Naive B cell (primary cell): ENCODE data around the gene DCDC2B. TPM values are rescaled to one million over a fixed set of nuclear protein-coding genes. Genes with fewer than 3 reads are reported as not detected.

Experiments
- ATAC-seq, 2 donors: fragments of 150-1000 bp; cut with Tn5 transposase; 2 replicates each; pipeline ENCODE4 v1.10.0; 2021; ENCODE audit warnings: low read depth in 2 of 2, mild to moderate bottlenecking in 2 of 2, moderate library complexity in 2 of 2
- DNase-seq: peaks from one replicate; pipeline ENCODE4 v3.0.0; 2022
- H3K27ac Mint-ChIP-seq, 6 donors: one replicate each; pipeline ENCODE4 v1.8.0; 2020 to 2022; ENCODE audit warnings: mild to moderate bottlenecking in 6 of 6, mixed read lengths in 6 of 6, moderate library complexity in 5 of 6, inconsistent platforms in 2 of 6
- H3K27me3 Mint-ChIP-seq, 3 donors: one replicate each; pipeline ENCODE4 v1.8.0; 2021 to 2022; ENCODE audit warnings: mixed read lengths in 3 of 3, mild to moderate bottlenecking in 1 of 3
- H3K36me3 Mint-ChIP-seq, 2 donors: one replicate each; pipeline ENCODE4 v1.8.0; 2020 to 2022; ENCODE audit warnings: mixed read lengths in 2 of 2, inconsistent platforms in 1 of 2, mild to moderate bottlenecking in 1 of 2
- H3K4me1 Mint-ChIP-seq, 3 donors: one replicate each; pipeline ENCODE4 v1.8.0; 2020 to 2022; ENCODE audit warnings: mixed read lengths in 3 of 3, inconsistent platforms in 1 of 3, mild to moderate bottlenecking in 1 of 3, moderate library complexity in 1 of 3
- H3K4me3 Mint-ChIP-seq, 8 donors: one replicate each; pipeline ENCODE4 v1.8.0; 2020 to 2022; ENCODE audit warnings: mild to moderate bottlenecking in 8 of 8, mixed read lengths in 8 of 8, moderate library complexity in 8 of 8, inconsistent platforms in 2 of 8
- H3K9me3 Mint-ChIP-seq, 7 donors: one replicate each; pipeline ENCODE4 v1.8.0; 2020 to 2022; ENCODE audit warnings: mixed read lengths in 7 of 7, mild to moderate bottlenecking in 5 of 7, inconsistent platforms in 2 of 7, moderate library complexity in 1 of 7
- polyA plus RNA-seq, 6 donors: library from polyadenylated mRNA; unstranded; fragments of 300-500 nt; fragmentation: Illumina TruSeq; gene quantifications; one replicate each; pipeline ENCODE4 v1.2.3, GENCODE V29; 2021; ENCODE audit warnings: low read depth in 6 of 6

The DCDC2B gene
- polyA plus RNA-seq, 6 donors from 2014 or later = 0.13 to 0.36 TPM; not detected in 4

- ATAC-seq (peak; percentile 73 to 78), DNase-seq (peak; percentile 42)
- Mint-ChIP-seq H3K27ac (peak overlapping the region in 5 of 6 donors; percentile 44 to 89 (median 81)), H3K4me1 (peaks cover 14 to 27% (median 20%) of the 10 kb centered on the region in 3 donors), H3K36me3 (no peaks in the 10 kb centered on the region), H3K4me3 (peak overlapping the region; percentile 89 to 95 (median 93)), H3K27me3 (no peaks in the 10 kb centered on the region), H3K9me3 (no peaks in the 10 kb centered on the region)
Observed at GRCh38 chr1:32240140-32240951, 31.5 kb downstream of the DCDC2B start.

DNA sequence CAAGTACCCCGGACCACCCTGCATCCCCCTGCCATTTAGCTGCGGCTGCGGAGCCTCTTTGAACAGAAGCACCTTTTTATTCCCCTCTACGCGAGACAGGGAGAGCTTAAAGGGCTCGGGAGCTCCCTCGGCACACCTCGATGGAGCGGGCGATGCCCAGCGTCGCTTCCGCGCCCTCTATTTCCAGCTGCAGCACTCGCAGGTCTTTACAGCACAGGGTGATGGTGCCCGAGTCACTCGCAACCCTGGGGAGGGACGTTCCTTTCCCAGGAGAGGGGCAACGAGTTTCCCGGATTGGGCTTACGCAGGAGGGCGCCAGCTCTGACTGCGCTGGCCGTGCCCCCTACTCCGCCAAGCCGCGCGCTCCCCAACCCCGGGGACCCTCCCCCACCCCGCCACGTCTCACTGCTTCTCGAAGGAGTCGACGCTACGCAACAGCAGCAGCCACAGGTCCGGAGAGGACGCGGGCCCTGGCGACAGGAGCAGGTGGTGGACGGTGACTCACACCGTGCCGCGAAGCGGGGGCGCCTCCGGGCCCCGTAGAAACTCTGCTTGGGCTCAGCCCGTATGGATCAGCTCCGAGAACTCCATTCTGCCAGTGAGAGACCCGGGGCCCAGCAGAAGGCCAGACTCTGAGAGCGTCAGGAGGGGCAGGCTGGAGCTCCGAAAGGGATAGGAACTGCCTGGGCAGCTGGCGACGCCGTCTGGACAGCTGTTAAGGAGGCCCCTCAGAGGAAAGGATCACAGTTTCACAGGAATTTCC lies 32.3 kb downstream of the DCDC2B start:
- DNase-seq (no peak), ATAC-seq (peak; percentile 68 to 71)
- H3K27ac Mint-ChIP-seq = peak overlapping the region in 5 of 6 donors; percentile 44 to 90 (median 87)
- H3K9me3 Mint-ChIP-seq = no peaks in the 10 kb centered on the region
- H3K36me3 Mint-ChIP-seq = no peaks in the 10 kb centered on the region
- no peaks in the 10 kb centered on the region for H3K27me3 Mint-ChIP-seq
- peaks cover 16 to 35% (median 28%) of the 10 kb centered on the region in 3 donors for H3K4me1 Mint-ChIP-seq
- peak overlapping the region; percentile 89 to 95 (median 93) for H3K4me3 Mint-ChIP-seq

- Mint-ChIP-seq H3K4me1 (peaks cover 27 to 47% (median 40%) of the 10 kb centered on the region in 3 donors), H3K27me3 (no peaks in the 10 kb centered on the region), H3K36me3 (no peaks in the 10 kb centered on the region), H3K4me3 (peak overlapping the region in 7 of 8 donors; percentile 26 to 95 (median 92)), H3K9me3 (no peaks in the 10 kb centered on the region), H3K27ac (peak overlapping the region in 2 of 6 donors; percentile 47 to 79)
- ATAC-seq (no peak), DNase-seq (no peak)
Observed at GRCh38 chr1:32242341-32242851, 33.5 kb downstream of the DCDC2B start.

GRCh38 chr1:32246888-32247273 lies 38.0 kb downstream of the DCDC2B start, which contains the start of gene FAM167B:
Gene FAM167B (plus strand): TSS chr1:32247222. CDS start chr1:32247422, 200 bp downstream.
- peak within 1 kb of the TSS; percentile 62 to 98 (median 85) for H3K27ac Mint-ChIP-seq
- H3K27me3 Mint-ChIP-seq = no peaks in the 10 kb centered on the region
- H3K4me1 Mint-ChIP-seq = peaks cover 54 to 73% (median 72%) of the 10 kb centered on the region in 3 donors
- DNase-seq (no peak), ATAC-seq (no peak)
- no peaks in the 10 kb centered on the region for H3K36me3 Mint-ChIP-seq
- H3K9me3 Mint-ChIP-seq = no peaks in the 10 kb centered on the region
- H3K4me3 Mint-ChIP-seq = peak within 1 kb of the TSS; percentile 40 to 93 (median 80)

DNA sequence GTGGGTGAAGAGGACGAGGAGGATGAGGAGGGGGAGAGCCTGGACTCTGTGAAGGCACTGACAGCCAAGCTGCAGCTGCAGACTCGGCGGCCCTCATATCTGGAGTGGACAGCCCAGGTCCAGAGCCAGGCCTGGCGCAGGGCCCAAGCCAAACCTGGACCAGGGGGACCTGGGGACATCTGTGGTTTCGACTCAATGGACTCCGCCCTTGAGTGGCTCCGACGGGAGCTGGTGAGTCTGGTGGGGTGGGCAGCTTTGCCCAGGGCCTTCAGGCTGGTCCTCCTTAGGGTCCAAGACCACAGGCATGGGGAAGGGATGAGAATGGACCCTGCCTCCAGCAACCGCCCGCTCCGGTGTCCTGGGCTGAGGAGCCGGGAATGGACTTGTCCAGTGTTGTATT lies 38.6 kb downstream of the DCDC2B start:
- Mint-ChIP-seq H3K9me3 (no peaks in the 10 kb centered on the region), H3K4me1 (peaks cover 55 to 73% (median 72%) of the 10 kb centered on the region in 3 donors), H3K27ac (peak overlapping the region in 3 of 6 donors; percentile 5 to 98 (median 91)), H3K27me3 (no peaks in the 10 kb centered on the region), H3K36me3 (no peaks in the 10 kb centered on the region), H3K4me3 (peak overlapping the region in 7 of 8 donors; percentile 40 to 93 (median 79))
- no peak for DNase-seq
- ATAC-seq = no peak

DNA sequence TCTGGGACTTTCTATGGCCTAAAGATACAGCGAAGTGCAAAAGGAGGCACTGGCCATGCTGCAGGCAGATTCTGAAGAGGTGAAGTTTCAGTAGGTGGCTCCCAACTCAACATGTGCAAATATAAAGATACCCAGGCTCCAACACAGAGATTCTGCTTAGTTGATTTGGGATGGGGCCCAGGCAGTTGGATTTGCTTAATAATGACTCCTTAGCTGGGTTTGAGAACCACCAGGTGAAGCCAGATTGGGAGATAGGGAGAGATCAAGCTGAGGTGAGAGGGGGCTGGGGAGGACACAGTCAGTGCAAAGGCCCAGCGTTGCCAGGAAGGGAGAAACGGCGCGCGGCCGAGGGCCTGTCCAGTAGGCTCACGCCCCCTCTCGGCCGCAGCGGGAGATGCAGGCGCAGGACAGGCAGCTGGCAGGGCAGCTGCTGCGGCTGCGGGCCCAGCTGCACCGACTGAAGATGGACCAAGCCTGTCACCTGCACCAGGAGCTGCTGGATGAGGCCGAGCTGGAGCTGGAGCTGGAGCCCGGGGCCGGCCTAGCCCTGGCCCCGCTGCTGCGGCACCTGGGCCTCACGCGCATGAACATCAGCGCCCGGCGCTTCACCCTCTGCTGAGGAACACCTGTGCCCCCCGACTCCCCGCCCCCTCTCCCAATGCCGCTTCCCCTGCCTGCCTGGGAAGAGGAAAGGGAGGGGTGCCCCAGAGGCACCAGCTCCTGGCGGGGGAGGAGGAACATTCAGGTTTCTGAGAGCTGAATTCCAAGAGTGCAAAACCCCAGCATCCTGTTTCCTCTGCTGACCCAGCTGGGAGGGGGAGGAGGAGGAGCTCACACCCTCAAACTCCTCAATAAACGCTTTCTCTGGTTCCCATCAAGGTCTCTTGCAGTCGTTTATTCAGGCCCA lies 39.3 kb downstream of the DCDC2B start:
- Mint-ChIP-seq H3K27ac (peak overlapping the region; percentile 62 to 99 (median 91)), H3K36me3 (no peaks in the 10 kb centered on the region), H3K9me3 (no peaks in the 10 kb centered on the region), H3K4me1 (peaks cover 55 to 77% (median 76%) of the 10 kb centered on the region in 3 donors), H3K27me3 (no peaks in the 10 kb centered on the region), H3K4me3 (peak overlapping the region; percentile 44 to 93 (median 84))
- ATAC-seq (no peak), DNase-seq (peak; percentile 66)

GRCh38 chr1:32249831-32250525 lies 41.1 kb downstream of the DCDC2B start:
- DNase-seq = peak; percentile 92
- Mint-ChIP-seq H3K27me3 (no peaks in the 10 kb centered on the region), H3K27ac (peak overlapping the region; percentile 95 to 99 (median 98)), H3K4me1 (peaks cover 62 to 90% (median 89%) of the 10 kb centered on the region in 3 donors), H3K9me3 (no peaks in the 10 kb centered on the region), H3K36me3 (no peaks in the 10 kb centered on the region), H3K4me3 (peak overlapping the region; percentile 76 to 92 (median 85))
- ATAC-seq = peak; percentile 87 to 89

DNA sequence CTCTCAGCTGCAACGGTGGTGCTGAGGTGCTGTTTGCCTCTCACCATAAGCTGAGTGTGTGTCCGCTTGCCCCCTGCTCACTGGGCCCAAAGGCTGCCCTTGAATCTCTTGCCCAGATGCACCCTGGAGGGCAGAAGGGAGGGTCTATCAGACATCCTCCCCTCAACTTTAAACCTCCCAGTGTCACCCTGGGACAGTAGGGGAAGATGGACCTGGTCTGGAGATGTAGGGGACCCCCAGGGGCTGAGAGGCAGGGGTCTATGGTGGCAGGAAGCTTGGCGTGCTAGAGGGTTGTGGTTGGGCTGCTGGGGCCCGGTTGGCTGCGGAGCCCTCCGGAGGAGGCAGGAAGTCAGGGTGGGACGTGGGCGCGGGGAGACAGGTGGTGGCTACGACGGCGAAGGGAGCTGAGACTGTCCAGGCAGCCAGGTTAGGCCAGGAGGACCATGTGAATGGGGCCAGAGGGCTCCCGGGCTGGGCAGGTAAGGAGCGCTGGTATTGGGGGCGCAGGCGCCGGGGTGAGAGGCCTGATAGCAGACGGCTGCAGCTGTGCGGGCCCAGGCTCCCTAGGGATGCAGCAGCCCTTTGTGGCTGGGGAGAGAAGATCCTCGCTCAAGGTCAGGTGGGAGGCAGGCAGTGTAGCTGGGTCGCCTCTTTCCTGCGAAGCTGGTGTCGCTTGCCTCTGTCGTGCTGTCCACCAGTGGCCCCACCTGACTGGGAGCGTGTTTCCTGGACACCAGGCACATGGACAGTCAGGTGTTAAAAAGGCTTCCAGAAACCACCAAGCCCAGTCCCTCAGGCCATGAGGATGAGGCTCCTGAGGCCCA lies 42.2 kb downstream of the DCDC2B start, which contains the start of gene LCK:
TSS of gene LCK (plus strand) at position 373 of the 824 bp plus-strand sequence. CDS start 23,065 bp downstream, outside the sequence.
- Mint-ChIP-seq H3K27me3 (no peaks in the 10 kb centered on the region), H3K9me3 (no peaks in the 10 kb centered on the region), H3K4me3 (peak within 1 kb of the TSS; percentile 76 to 92 (median 87)), H3K27ac (peak within 1 kb of the TSS; percentile 95 to 99 (median 98)), H3K4me1 (peaks cover 61 to 90% (median 83%) of the 10 kb centered on the region in 3 donors), H3K36me3 (no peaks in the 10 kb centered on the region)
- peak; percentile 13 for ATAC-seq
- peak; percentile 62 for DNase-seq

GRCh38 chr1:32255072-32256071 lies 46.5 kb downstream of the DCDC2B start:
- H3K27me3 Mint-ChIP-seq = no peaks in the 10 kb centered on the region
- DNase-seq = no peak
- no peak for ATAC-seq
- H3K27ac Mint-ChIP-seq = peak overlapping the region in 2 of 6 donors; percentile 32 to 44
- H3K36me3 Mint-ChIP-seq = no peaks in the 10 kb centered on the region
- H3K4me3 Mint-ChIP-seq = peak overlapping the region in 2 of 8 donors; percentile 27 to 44
- no peaks in the 10 kb centered on the region for H3K9me3 Mint-ChIP-seq
- peaks cover 35 to 68% (median 41%) of the 10 kb centered on the region in 3 donors for H3K4me1 Mint-ChIP-seq

- DNase-seq = no peak
Observed at GRCh38 chr1:32256473-32257226, 47.8 kb downstream of the DCDC2B start.

More at GRCh38 chr1:32256473-32257226, 47.8 kb downstream of the DCDC2B start:
- H3K27me3 Mint-ChIP-seq = no peaks in the 10 kb centered on the region
- ATAC-seq = no peak
- H3K4me3 Mint-ChIP-seq = no peak overlapping the region
- H3K27ac Mint-ChIP-seq = peak overlapping the region in 3 of 6 donors; percentile 38 to 74 (median 66)
- H3K36me3 Mint-ChIP-seq = no peaks in the 10 kb centered on the region
- peaks cover 28 to 60% (median 33%) of the 10 kb centered on the region in 3 donors for H3K4me1 Mint-ChIP-seq
- H3K9me3 Mint-ChIP-seq = no peaks in the 10 kb centered on the region
